GM19099 (cell line): ENCODE measurements around the gene ADAMTSL3.

Experiments
- POLR2A ChIP-seq: IDR thresholded peaks from 3 replicates; pipeline ENCODE4 v1.6.1; 2011; ENCODE audit warnings: low read depth; ENCODE audit not compliant: insufficient read length; ENCODE audit errors: extremely low read depth

Gene ADAMTSL3

GRCh38 chr15:83653639-83654378 is at the start of gene ADAMTSL3:
ADAMTSL3 (plus strand) TSS chr15:83654123; CDS start chr15:83655762, 1,639 bp downstream.
- TF ChIP-seq POLR2A, result no peak

DNA sequence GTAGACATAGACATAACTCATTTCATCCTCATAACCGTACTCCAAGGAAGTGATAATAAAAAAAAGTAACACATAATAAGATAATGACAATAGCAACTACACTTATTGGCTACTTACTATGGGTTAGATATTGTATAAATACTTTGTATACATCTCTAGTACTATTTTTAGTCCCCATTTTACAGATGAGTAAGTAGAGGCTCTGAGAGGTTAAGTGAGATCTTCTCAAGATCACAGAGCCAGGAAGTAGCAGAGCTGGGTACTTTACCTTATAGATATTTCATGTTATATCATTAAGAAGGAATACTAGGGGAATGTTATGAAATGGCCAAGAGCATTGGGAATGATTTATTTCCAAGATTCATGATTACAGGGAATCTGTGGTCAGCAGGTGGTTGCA is 49.4 kb upstream of the ADAMTSL3 start:
- no peak for TF ChIP-seq POLR2A

- TF ChIP-seq POLR2A, result no peak
These were observed 48.6 kb upstream of the ADAMTSL3 start for GRCh38 chr15:83605111-83605945.

GRCh38 chr15:83610132-83610531 is 43.8 kb upstream of the ADAMTSL3 start:
- TF ChIP-seq POLR2A, result no peak

DNA sequence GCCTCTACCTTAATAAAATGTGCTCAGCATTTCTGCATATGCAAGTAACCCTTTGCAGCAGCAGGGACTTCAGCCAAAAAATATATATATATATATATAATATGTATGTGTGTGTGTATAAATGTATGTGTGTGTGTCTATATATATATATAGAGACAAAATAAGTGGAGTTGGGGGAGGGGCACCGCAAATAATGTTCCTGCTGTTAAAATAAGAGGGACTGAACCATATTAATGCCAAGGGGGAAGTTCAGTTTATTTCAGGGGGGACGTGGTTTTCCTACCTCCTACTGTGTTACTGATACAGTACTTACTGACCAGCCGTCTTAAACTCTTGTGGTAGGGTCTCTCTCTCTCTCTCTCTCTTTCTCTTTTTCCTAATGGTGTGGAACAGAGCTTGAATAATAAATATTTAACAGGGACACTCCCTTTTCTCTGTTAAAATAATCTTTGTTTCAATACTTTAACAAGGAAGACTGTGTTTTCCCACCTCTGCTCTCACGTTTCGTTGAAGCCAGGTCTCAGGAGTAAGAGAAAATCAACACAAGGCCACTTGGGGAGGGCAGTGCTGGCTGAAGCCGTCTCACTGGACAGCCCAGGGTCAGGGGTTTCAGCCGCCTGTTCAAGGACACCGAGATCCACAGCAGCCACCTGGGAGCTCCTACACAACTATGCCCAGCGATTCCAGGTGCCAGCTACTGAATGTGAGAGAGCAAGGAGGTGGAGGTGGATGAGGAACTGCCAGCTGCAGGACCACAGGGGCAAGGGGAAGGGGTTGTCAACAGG is 42.8 kb upstream of the ADAMTSL3 start:
- no peak for TF ChIP-seq POLR2A

GRCh38 chr15:83612226-83612625 is 41.7 kb upstream of the ADAMTSL3 start:
- no peak for TF ChIP-seq POLR2A

DNA sequence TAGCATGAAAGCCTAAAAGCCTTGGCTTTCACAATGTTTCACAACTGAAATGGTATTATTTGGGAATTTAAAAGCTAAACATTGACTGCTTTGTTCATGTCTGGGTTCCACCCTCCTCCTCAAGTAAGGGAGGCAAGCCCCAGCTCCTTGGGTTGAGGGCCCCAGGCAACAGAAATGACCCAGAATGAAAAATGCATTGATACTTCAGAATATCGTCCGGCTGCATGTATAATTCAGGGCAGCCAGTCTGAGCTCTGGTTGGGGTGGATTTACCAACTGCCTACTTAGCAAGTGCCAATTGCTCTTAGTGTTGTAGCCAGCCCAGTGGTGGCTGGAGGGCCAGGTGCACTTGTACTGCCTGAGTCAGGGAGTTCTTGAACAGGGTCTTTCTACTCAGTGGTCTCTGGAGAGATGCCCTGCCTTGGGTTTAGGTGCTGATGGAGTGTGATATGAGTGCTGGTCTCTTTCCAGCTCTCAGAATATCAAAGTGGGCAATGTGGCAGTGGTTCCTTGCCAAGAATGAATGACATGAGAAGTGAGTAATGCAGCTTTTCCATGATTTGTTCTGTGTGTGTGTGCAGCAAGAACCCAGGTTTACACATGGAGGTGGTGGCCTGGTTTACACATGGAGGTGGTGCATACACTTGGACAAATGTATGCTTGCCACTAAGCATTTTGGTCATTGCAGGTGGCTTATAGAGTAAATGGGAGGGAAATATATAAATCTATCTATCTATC is 40.9 kb upstream of the ADAMTSL3 start:
- TF ChIP-seq POLR2A, result no peak

DNA sequence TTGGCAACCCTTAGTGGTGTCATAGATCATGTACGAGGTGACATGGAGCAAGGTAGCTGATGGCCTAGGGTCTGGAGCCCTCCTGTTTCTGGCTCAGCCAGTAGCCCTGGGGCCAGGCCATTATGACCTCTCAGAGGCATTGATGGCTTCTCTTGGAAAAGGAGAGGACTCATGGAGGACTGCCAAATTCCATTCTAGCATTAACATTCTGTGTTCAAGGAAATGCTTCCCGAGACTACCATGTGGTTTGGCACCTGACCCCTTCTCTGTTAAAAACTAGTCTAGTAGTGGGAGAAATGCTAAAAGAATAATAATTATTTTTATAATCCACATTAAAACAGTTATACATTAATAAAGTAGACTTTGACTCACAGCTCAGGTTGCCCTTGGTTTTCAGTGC is 40.2 kb upstream of the ADAMTSL3 start:
- TF ChIP-seq POLR2A, result no peak

- TF ChIP-seq POLR2A, result no peak
These were observed 37.1 kb upstream of the ADAMTSL3 start for GRCh38 chr15:83616840-83617239.

- no peak for TF ChIP-seq POLR2A
These were observed 27.6 kb upstream of the ADAMTSL3 start for GRCh38 chr15:83626171-83626802.

DNA sequence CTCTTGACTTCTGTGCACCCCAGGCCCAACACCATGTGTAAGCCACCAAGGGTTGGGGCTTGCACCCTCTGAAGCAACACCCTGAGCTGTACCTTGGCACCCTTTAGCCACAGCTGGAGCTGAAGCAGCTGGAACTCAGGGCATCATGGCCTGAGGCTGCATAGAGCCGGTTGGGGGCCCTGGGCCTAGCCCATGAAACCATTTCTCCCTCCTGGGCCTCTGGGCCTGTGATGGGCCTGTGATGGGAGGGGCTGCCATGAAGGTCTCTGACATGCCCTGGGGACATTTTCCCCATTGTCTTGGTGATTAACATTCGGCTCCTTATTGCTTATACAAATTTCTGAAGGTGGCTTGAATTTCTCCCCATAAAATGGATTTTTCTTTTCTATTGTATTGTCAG is 22.4 kb upstream of the ADAMTSL3 start:
- no peak for TF ChIP-seq POLR2A

GRCh38 chr15:83643201-83643600 is 10.7 kb upstream of the ADAMTSL3 start:
- no peak for TF ChIP-seq POLR2A

DNA sequence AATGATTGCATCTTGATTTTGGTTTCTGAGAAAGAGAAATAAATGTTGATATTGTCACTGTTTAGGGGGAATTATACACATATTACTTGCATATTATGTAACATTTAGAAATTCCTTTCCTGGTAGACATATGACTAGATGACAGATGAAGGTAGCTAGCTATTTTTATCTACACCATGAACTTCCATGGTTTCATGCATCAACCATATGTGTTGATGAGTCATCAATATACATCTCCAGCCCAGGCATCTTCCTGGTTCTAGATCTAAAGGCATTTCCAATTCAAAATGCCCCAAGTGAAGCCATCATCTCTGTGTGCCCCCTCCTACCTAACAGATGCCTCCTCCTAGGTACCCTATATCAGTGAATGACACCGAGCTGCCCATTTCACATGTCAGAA is 9.5 kb upstream of the ADAMTSL3 start:
- no peak for TF ChIP-seq POLR2A

GRCh38 chr15:83650831-83651230 is 3.1 kb upstream of the ADAMTSL3 start:
- no peak for TF ChIP-seq POLR2A

GRCh38 chr15:83651541-83651940 is 2.4 kb upstream of the ADAMTSL3 start:
- TF ChIP-seq POLR2A, result no peak

- no peak for TF ChIP-seq POLR2A
These were observed 1.2 kb upstream of the ADAMTSL3 start for GRCh38 chr15:83652626-83653204.
